ENCODE measurements around the gene GOLIM4.

Gene GOLIM4

GRCh38 chr3:168124291-168124690 lies 28.6 kb upstream of the GOLIM4 start:
- no peak for ATAC-seq
- TF ChIP-seq ZFP30 (CRISPR knock-in tag; IDR thresholded peaks at IDR 0.05) (no peak), TCF4 (CRISPR knock-in tag; IDR thresholded peaks at IDR 0.05; ENCODE audit: borderline replicate concordance) (no peak), ISL1 (CRISPR knock-in tag; IDR thresholded peaks at IDR 0.05) (no peak), GLIS3 (CRISPR knock-in tag; IDR thresholded peaks at IDR 0.05) (no peak), PPARA (CRISPR knock-in tag; IDR thresholded peaks at IDR 0.05; ENCODE audit: borderline replicate concordance) (no peak), ESRRG (CRISPR knock-in tag; IDR thresholded peaks at IDR 0.05) (no peak), BACH2 (CRISPR knock-in tag; IDR thresholded peaks at IDR 0.05; ENCODE audit: borderline replicate concordance) (no peak), ZNF70 (CRISPR knock-in tag; IDR thresholded peaks at IDR 0.05) (no peak), ZC3H10 (CRISPR knock-in tag; IDR thresholded peaks at IDR 0.05) (no peak), ZNF8 (CRISPR knock-in tag; IDR thresholded peaks at IDR 0.05) (no peak), ARNTL (CRISPR knock-in tag; IDR thresholded peaks at IDR 0.05; ENCODE audit: borderline replicate concordance, low read depth) (no peak), CSDC2 (CRISPR knock-in tag; IDR thresholded peaks at IDR 0.05) (no peak), OSR1 (CRISPR knock-in tag; IDR thresholded peaks at IDR 0.05) (no peak), ZFP3 (CRISPR knock-in tag; IDR thresholded peaks at IDR 0.05) (no peak)
- TF ChIP-seq, protein P1, sequence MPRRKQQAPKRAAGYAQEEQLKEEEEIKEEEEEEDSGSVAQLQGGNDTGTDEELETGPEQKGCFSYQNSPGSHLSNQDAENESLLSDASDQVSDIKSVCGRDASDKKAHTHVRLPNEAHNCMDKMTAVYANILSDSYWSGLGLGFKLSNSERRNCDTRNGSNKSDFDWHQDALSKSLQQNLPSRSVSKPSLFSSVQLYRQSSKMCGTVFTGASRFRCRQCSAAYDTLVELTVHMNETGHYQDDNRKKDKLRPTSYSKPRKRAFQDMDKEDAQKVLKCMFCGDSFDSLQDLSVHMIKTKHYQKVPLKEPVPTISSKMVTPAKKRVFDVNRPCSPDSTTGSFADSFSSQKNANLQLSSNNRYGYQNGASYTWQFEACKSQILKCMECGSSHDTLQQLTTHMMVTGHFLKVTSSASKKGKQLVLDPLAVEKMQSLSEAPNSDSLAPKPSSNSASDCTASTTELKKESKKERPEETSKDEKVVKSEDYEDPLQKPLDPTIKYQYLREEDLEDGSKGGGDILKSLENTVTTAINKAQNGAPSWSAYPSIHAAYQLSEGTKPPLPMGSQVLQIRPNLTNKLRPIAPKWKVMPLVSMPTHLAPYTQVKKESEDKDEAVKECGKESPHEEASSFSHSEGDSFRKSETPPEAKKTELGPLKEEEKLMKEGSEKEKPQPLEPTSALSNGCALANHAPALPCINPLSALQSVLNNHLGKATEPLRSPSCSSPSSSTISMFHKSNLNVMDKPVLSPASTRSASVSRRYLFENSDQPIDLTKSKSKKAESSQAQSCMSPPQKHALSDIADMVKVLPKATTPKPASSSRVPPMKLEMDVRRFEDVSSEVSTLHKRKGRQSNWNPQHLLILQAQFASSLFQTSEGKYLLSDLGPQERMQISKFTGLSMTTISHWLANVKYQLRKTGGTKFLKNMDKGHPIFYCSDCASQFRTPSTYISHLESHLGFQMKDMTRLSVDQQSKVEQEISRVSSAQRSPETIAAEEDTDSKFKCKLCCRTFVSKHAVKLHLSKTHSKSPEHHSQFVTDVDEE (CRISPR knock-in tag; IDR thresholded peaks at IDR 0.05), result no peak
- TF ChIP-seq, protein P2, sequence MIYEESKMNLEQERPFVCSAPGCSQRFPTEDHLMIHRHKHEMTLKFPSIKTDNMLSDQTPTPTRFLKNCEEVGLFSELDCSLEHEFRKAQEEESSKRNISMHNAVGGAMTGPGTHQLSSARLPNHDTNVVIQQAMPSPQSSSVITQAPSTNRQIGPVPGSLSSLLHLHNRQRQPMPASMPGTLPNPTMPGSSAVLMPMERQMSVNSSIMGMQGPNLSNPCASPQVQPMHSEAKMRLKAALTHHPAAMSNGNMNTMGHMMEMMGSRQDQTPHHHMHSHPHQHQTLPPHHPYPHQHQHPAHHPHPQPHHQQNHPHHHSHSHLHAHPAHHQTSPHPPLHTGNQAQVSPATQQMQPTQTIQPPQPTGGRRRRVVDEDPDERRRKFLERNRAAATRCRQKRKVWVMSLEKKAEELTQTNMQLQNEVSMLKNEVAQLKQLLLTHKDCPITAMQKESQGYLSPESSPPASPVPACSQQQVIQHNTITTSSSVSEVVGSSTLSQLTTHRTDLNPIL (CRISPR knock-in tag; IDR thresholded peaks at IDR 0.05; ENCODE audit: low read depth), result no peak
- TF ChIP-seq, protein P3, sequence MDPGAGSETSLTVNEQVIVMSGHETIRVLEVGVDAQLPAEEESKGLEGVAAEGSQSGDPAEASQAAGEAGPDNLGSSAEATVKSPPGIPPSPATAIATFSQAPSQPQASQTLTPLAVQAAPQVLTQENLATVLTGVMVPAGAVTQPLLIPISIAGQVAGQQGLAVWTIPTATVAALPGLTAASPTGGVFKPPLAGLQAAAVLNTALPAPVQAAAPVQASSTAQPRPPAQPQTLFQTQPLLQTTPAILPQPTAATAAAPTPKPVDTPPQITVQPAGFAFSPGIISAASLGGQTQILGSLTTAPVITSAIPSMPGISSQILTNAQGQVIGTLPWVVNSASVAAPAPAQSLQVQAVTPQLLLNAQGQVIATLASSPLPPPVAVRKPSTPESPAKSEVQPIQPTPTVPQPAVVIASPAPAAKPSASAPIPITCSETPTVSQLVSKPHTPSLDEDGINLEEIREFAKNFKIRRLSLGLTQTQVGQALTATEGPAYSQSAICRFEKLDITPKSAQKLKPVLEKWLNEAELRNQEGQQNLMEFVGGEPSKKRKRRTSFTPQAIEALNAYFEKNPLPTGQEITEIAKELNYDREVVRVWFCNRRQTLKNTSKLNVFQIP (CRISPR knock-in tag; IDR thresholded peaks at IDR 0.05; ENCODE audit: borderline replicate concordance, low read depth), result no peak
- TF ChIP-seq, protein P4, sequence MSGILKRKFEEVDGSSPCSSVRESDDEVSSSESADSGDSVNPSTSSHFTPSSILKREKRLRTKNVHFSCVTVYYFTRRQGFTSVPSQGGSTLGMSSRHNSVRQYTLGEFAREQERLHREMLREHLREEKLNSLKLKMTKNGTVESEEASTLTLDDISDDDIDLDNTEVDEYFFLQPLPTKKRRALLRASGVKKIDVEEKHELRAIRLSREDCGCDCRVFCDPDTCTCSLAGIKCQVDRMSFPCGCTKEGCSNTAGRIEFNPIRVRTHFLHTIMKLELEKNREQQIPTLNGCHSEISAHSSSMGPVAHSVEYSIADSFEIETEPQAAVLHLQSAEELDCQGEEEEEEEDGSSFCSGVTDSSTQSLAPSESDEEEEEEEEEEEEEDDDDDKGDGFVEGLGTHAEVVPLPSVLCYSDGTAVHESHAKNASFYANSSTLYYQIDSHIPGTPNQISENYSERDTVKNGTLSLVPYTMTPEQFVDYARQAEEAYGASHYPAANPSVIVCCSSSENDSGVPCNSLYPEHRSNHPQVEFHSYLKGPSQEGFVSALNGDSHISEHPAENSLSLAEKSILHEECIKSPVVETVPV (CRISPR knock-in tag; IDR thresholded peaks at IDR 0.05), result no peak

GRCh38 chr3:168123201-168124176 lies 27.8 kb upstream of the GOLIM4 start:
- ATAC-seq, result peak; percentile 64
- TF ChIP-seq ZFP3 (CRISPR knock-in tag; IDR thresholded peaks at IDR 0.05) (no peak), ESRRG (CRISPR knock-in tag; IDR thresholded peaks at IDR 0.05) (no peak)
- TF ChIP-seq, protein P4 (CRISPR knock-in tag; IDR thresholded peaks at IDR 0.05), result no peak

- no peak for TF ChIP-seq OSR1 (CRISPR knock-in tag; IDR thresholded peaks at IDR 0.05)
- no peak for TF ChIP-seq ZFP3 (CRISPR knock-in tag; IDR thresholded peaks at IDR 0.05)
- TF ChIP-seq ZNF565 (CRISPR knock-in tag; conservative IDR thresholded peaks at IDR 0.05; ENCODE audit: low read depth), result no peak
- TF ChIP-seq BACH2 (CRISPR knock-in tag; IDR thresholded peaks at IDR 0.05; ENCODE audit: borderline replicate concordance), result no peak
- no peak for TF ChIP-seq PPARA (CRISPR knock-in tag; IDR thresholded peaks at IDR 0.05; ENCODE audit: borderline replicate concordance)
- no peak for TF ChIP-seq ARNTL (CRISPR knock-in tag; IDR thresholded peaks at IDR 0.05; ENCODE audit: borderline replicate concordance, low read depth)
- ATAC-seq, result no peak
These were observed 25.7 kb upstream of the GOLIM4 start for GRCh38 chr3:168121184-168122017.

Data from SK-N-SH treated with all-trans-retinoic acid at 6 μM for 48 hours (cell line).